K562 (cell line): ENCODE results near the gene TTC23L. TPM values are rescaled to one million over a fixed set of nuclear protein-coding genes. Genes with fewer than 3 reads are reported as not detected.

Experiments used
- ATAC-seq: fragments of 200-7000 bp; cut with Tn5 transposase; 3 replicates; pipeline ENCODE4 v1.9.1; 2020; ENCODE audit warnings: moderate library complexity
- BruUV-seq: library from RNA; stranded (reverse); fragments of 400-500 nt; replicated peaks from 2 replicates; lab custom pipeline; 2021; lab: Mats Ljungman, UMichigan
- CTCF ChIA-PET: fragments of 300-600 bp; formaldehyde crosslinking; extraction: SDS; loops from one replicate; lab custom pipeline; 2021; ENCODE audit warnings: low intra/inter-chr PET ratio; lab: Yijun Ruan, JAX
- POLR2A ChIA-PET: fragments of 300-600, 350-650 bp; sonication (Branson Sonifier 250); formaldehyde crosslinking; extraction: SDS; loops from one replicate; lab custom pipeline; 2021; ENCODE audit warnings: antibody characterized with exemption, inconsistent platforms; lab: Yijun Ruan, JAX
- DNase-seq, 4 experiments: peaks; one replicate each; pipeline versions ENCODE4 v3.0.0 to v3.0.0-alpha.2; 2011 to 2018; ENCODE audit warnings: low spot score in 3 of 4, mixed read lengths in 3 of 4; ENCODE audit errors: extremely low read depth in 1 of 4
- FAIRE-seq: peaks from 2 replicates; lab custom pipeline; 2011; peaks lifted over from hg19 to GRCh38; lab: Jason Lieb, UNC
- H2AFZ ChIP-seq: 2 replicates; pipeline ENCODE4 v1.6.0; 2011; ENCODE audit warnings: low read depth, low read length, control low read depth, inconsistent platforms
- H3K27ac ChIP-seq: fragments of 200-600 bp; 3 replicates; pipeline ENCODE4 v1.8.0; 2011; ENCODE audit warnings: low read depth, mild to moderate bottlenecking, control low read depth, inconsistent platforms, low read length, moderate library complexity, mixed read lengths; ENCODE audit errors: extremely low read depth
- H3K27me3 ChIP-seq, 2 experiments: fragments of 300-600 bp in 1 of 2; 2 replicates in 1 of 2; 3 replicates in 1 of 2; pipeline versions ENCODE4 v1.6.0 to v1.8.0; 2011; ENCODE audit warnings: inconsistent platforms in 2 of 2, low read length in 2 of 2, mild to moderate bottlenecking in 1 of 2, mixed read lengths in 1 of 2, moderate library complexity in 1 of 2; ENCODE audit not compliant: control insufficient read depth in 2 of 2, insufficient read depth in 2 of 2
- H3K36me3 ChIP-seq: fragments of 300-600 bp; 3 replicates; pipeline ENCODE4 v1.8.0; 2011; ENCODE audit warnings: mild to moderate bottlenecking, low read length, inconsistent platforms; ENCODE audit not compliant: control insufficient read depth, insufficient read depth
- H3K4me1 ChIP-seq, 2 experiments: fragments of 200-600 bp in 1 of 2; replicated peaks in 1 of 2; 2 replicates in 1 of 2; 3 replicates in 1 of 2; pipeline versions ENCODE4 v1.5.1 to v1.8.0; 2011; ENCODE audit warnings: inconsistent platforms in 2 of 2, low read length in 2 of 2, mild to moderate bottlenecking in 1 of 2, mixed read lengths in 1 of 2, moderate library complexity in 1 of 2; ENCODE audit not compliant: control insufficient read depth in 2 of 2, insufficient read depth in 2 of 2
- H3K4me2 ChIP-seq: 2 replicates; pipeline ENCODE4 v1.6.1; 2011; ENCODE audit warnings: low read length, control low read depth, inconsistent platforms, mixed read lengths; ENCODE audit not compliant: insufficient read depth
- H3K4me3 ChIP-seq: fragments of 200-600 bp; sonication (generic), shearing (Covaris generic); 2 replicates; pipeline ENCODE4 v1.5.1; 2016; ENCODE audit warnings: control low read depth, inconsistent platforms
- H3K79me2 ChIP-seq: fragments of 200-600 bp; 3 replicates; pipeline ENCODE4 v1.8.0; 2011; ENCODE audit warnings: low read length, inconsistent platforms; ENCODE audit not compliant: control insufficient read depth, insufficient read depth
- H3K9ac ChIP-seq, 2 experiments: 2 replicates each; pipeline versions ENCODE4 v1.6.0 to v1.6.1; 2011; ENCODE audit warnings: low read depth in 2 of 2, low read length in 2 of 2, control low read depth in 1 of 2, inconsistent platforms in 1 of 2, mild to moderate bottlenecking in 1 of 2, mixed read lengths in 1 of 2; ENCODE audit not compliant: insufficient read depth in 1 of 2
- H3K9me1 ChIP-seq: one replicate; pipeline ENCODE4 v1.6.0; 2011; ENCODE audit warnings: inconsistent platforms, mild to moderate bottlenecking, low read length, moderate library complexity; ENCODE audit not compliant: control insufficient read depth, insufficient read depth
- H3K9me3 ChIP-seq: replicated peaks from 2 replicates; pipeline ENCODE4 v1.5.1; 2011; ENCODE audit warnings: low read depth, low read length, inconsistent platforms; ENCODE audit not compliant: control insufficient read depth, insufficient read depth
- H4K20me1 ChIP-seq: replicated peaks from 2 replicates; pipeline ENCODE4 v1.6.1; 2011; ENCODE audit warnings: low read length, inconsistent platforms, mixed read lengths; ENCODE audit not compliant: control insufficient read depth, insufficient read depth
- BRD9 ChIP-seq: fragments of 450-650 bp; IDR thresholded peaks from 2 replicates; pipeline ENCODE4 v1.6.1; 2018; ENCODE audit warnings: low read depth; ENCODE audit not compliant: partially characterized antibody
- ESRRA ChIP-seq: fragments of 450-650 bp; IDR thresholded peaks from 2 replicates; pipeline ENCODE4 v1.6.1; 2014; ENCODE audit warnings: low read depth, mild to moderate bottlenecking, moderate library complexity, borderline replicate concordance
- ETV1 ChIP-seq: fragments of 450-650 bp; conservative IDR thresholded peaks from 2 replicates; pipeline ENCODE4 v1.6.1; 2016; ENCODE audit warnings: missing genetic modification characterization, control low read depth, low read depth, missing compliant biosample characterization
- FOXO4 ChIP-seq: fragments of 450-650 bp; formaldehyde crosslinking; IDR thresholded peaks from 2 replicates; pipeline ENCODE4 v1.4.0; 2020; ENCODE audit warnings: mild to moderate bottlenecking, moderate library complexity
- KDM2B ChIP-seq: fragments of 250-450 bp; sonication (Bioruptor Pico); IDR thresholded peaks from 2 replicates; pipeline ENCODE4 v1.8.0; 2021; ENCODE audit warnings: mild to moderate bottlenecking, moderate library complexity
- NR2C1 ChIP-seq, 2 experiments: fragments of 450-650 bp; IDR thresholded peaks; 2 replicates each; pipeline ENCODE4 v1.6.1; 2017; ENCODE audit warnings: mild to moderate bottlenecking in 2 of 2, antibody characterized with exemption in 1 of 2, inconsistent platforms in 1 of 2, missing compliant biosample characterization in 1 of 2, missing genetic modification characterization in 1 of 2
- PBX2 ChIP-seq, 2 experiments: IDR thresholded peaks in 1 of 2; conservative IDR thresholded peaks in 1 of 2; 2 replicates each; pipeline ENCODE4 v1.6.1; 2016; ENCODE audit warnings: low read depth in 2 of 2, mild to moderate bottlenecking in 1 of 2, missing compliant biosample characterization in 1 of 2, missing genetic modification characterization in 1 of 2, moderate library complexity in 1 of 2
- PHF20 ChIP-seq: fragments of 450-650 bp; IDR thresholded peaks from 2 replicates; pipeline ENCODE4 v1.6.1; 2018; ENCODE audit not compliant: partially characterized antibody
- PTBP1 ChIP-seq: fragments of 200-400 bp; formaldehyde crosslinking; IDR thresholded peaks from 2 replicates; pipeline ENCODE4 v1.6.1; 2017; ENCODE audit warnings: low read depth, low read length
- RHOXF2B ChIP-seq: fragments of 250-450 bp; sonication (Bioruptor Pico); conservative IDR thresholded peaks from 2 replicates; pipeline ENCODE4 v1.5.1; 2021
- ZNF121 ChIP-seq: sonication (generic); formaldehyde crosslinking; conservative IDR thresholded peaks from 2 replicates; pipeline ENCODE4 v1.8.0; 2022; ENCODE audit warnings: missing genetic modification reagents
- ZNF551 ChIP-seq: fragments of 250-450 bp; sonication (Bioruptor Pico); IDR thresholded peaks from 2 replicates; pipeline ENCODE4 v1.5.0; 2021; ENCODE audit warnings: mild to moderate bottlenecking, moderate library complexity
- ZNF780A ChIP-seq: fragments of 250-450 bp; sonication (Bioruptor Pico); IDR thresholded peaks from 2 replicates; pipeline ENCODE4 v1.5.0; 2021; ENCODE audit warnings: mild to moderate bottlenecking
- ZSCAN32 ChIP-seq: fragments of 450-650 bp; formaldehyde crosslinking; IDR thresholded peaks from 2 replicates; pipeline ENCODE4 v1.4.0; 2020; ENCODE audit warnings: mild to moderate bottlenecking, moderate library complexity
- WGBS: fragments of 100-300 bp; shearing (Covaris generic); methylation state at CpG from one replicate; pipeline ENCODE4 v1.1.6; 2016; ENCODE audit warnings: low coverage, mixed read lengths; ENCODE audit not compliant: insufficient coverage; ENCODE audit errors: missing lambda C conversion rate; 5-methylcytosine and 5-hydroxymethylcytosine counted together
- in situ Hi-C: fragments of 300-500 bp; cut with MboI; formaldehyde crosslinking; loops from 4 replicates; pipeline ENCODE4 v1.15.0; 2018; ENCODE audit warnings: inconsistent platforms, mixed read lengths
- intact Hi-C: fragments of 100-400 bp; cut with micrococcal nuclease; formaldehyde crosslinking; loops from 2 replicates; pipeline ENCODE4 v1.14.2; 2022
- polyA plus RNA-seq, 8 experiments: library from polyadenylated mRNA; depleted of rRNA in 4 of 8; stranded (reverse) in 5 of 8; unstranded in 3 of 8; fragments of >200 nt; fragmentation: Nextera tagmentation in 2 of 8; fragmentation: Illumina TruSeq in 1 of 8; extraction: Ambion mirVana in 2 of 8; extraction: Trizol in 1 of 8; gene quantifications; 2 replicates each; pipeline versions ENCODE4 v1.2.1 to v1.2.3, GENCODE V29; 2011 to 2014; ENCODE audit warnings: inconsistent platforms in 1 of 8, missing spikeins in 1 of 8
- total RNA-seq, 7 experiments: library from RNA; depleted of rRNA in 6 of 7; stranded (reverse); fragments of >200 nt in 6 of 7; fragmentation: Illumina TruSeq in 2 of 7; extraction: Trizol in 2 of 7; gene quantifications; 2 replicates each; pipeline versions ENCODE4 v1.2.1 to v1.2.3, GENCODE V29; 2011 to 2021; ENCODE audit warnings: low replicate concordance in 1 of 7
- TF ChIP-seq, protein P1 (sequence below): conservative IDR thresholded peaks from 2 replicates; pipeline ENCODE4 v1.6.1; 2011; ENCODE audit warnings: low read depth, mild to moderate bottlenecking, low read length; ENCODE audit not compliant: control insufficient read depth
- TF ChIP-seq, protein P2 (sequence below): fragments of 450-650 bp; IDR thresholded peaks from 2 replicates; pipeline ENCODE4 v1.6.1; 2016; ENCODE audit warnings: antibody characterized with exemption

Gene TTC23L
- total and polyA plus RNA-seq, 9 of the 15 experiments (the other 6 are each of a cell fraction or from before 2014, with no cell fraction given) = 0.03 to 0.32 (median 0.14) TPM; not detected in 2

- Histone ChIP-seq H3K4me1 (no peaks in the 10 kb centered on the region), H3K4me2 (no peak overlapping the region), H3K4me3 (no peak overlapping the region), H3K27ac (no peak overlapping the region), H3K36me3 (peaks cover 66% of the 10 kb centered on the region), H2AFZ (no peak overlapping the region), H4K20me1 (no peaks in the 10 kb centered on the region), H3K27me3 (no peaks in the 10 kb centered on the region), H3K9ac (no peak overlapping the region), H3K79me2 (no peaks in the 10 kb centered on the region), H3K9me3 (no peaks in the 10 kb centered on the region), H3K9me1 (no peaks in the 10 kb centered on the region)
- no peak for ATAC-seq
- BruUV-seq = no TSS peak
- 65% methylated on average over 6 of the region's 6 CpGs for WGBS
- ChIA-PET POLR2A (interaction anchor here (0.9 kb wide), 1 partner anchor 9 kb away, joined by 4 read pairs; no protein-coding TSS in a partner anchor), CTCF (no interaction called here)
- in situ Hi-C loops = no loop called here
- no peak for DNase-seq
- no peak for FAIRE-seq
- intact Hi-C loops = no loop called here
- TF ChIP-seq, protein P1, sequence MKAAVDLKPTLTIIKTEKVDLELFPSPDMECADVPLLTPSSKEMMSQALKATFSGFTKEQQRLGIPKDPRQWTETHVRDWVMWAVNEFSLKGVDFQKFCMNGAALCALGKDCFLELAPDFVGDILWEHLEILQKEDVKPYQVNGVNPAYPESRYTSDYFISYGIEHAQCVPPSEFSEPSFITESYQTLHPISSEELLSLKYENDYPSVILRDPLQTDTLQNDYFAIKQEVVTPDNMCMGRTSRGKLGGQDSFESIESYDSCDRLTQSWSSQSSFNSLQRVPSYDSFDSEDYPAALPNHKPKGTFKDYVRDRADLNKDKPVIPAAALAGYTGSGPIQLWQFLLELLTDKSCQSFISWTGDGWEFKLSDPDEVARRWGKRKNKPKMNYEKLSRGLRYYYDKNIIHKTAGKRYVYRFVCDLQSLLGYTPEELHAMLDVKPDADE = no peak
- no peak for TF ChIP-seq FOXO4
- TF ChIP-seq, protein P2, sequence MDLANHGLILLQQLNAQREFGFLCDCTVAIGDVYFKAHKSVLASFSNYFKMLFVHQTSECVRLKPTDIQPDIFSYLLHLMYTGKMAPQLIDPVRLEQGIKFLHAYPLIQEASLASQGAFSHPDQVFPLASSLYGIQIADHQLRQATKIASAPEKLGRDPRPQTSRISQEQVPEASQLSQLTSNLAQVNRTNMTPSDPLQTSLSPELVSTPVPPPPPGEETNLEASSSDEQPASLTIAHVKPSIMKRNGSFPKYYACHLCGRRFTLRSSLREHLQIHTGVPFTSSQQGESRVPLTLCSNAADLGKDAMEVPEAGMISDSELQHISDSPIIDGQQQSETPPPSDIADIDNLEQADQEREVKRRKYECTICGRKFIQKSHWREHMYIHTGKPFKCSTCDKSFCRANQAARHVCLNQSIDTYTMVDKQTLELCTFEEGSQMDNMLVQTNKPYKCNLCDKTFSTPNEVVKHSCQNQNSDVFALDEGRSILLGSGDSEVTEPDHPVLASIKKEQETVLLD = no peak
- no peak for TF ChIP-seq BRD9
- TF ChIP-seq PHF20 = no peak
- no peak for TF ChIP-seq ZNF121
- TF ChIP-seq ZSCAN32 (CRISPR knock-in tag) = no peak
- no peak for TF ChIP-seq PBX2 (CRISPR knock-in tag; IDR thresholded peaks at IDR 0.05; ENCODE audit: low read depth)
- TF ChIP-seq PBX2 (tag; conservative IDR thresholded peaks at IDR 0.05; ENCODE audit: low read depth) = no peak
- no peak for TF ChIP-seq ZNF551 (CRISPR knock-in tag)
- TF ChIP-seq ETV1 (tag) = no peak
- no peak for TF ChIP-seq PTBP1
- TF ChIP-seq RHOXF2B (CRISPR knock-in tag) = no peak
- no peak for TF ChIP-seq ESRRA
- no peak for TF ChIP-seq NR2C1 (IDR thresholded peaks at IDR 0.05)
- TF ChIP-seq NR2C1 (tag; IDR thresholded peaks at IDR 0.05) = no peak
- no peak for TF ChIP-seq ZNF780A (CRISPR knock-in tag)
- no peak for TF ChIP-seq KDM2B (CRISPR knock-in tag)
Observed at GRCh38 chr5:34826347-34826746, 12.6 kb upstream of the TTC23L start.
